RPMI8226 (cell line): ENCODE measurements around the gene FHIT.
"Not testable (repeated sequence)": the region's sequence is repeated elsewhere in the genome, so short reads cannot be mapped to it uniquely, and the experiment has no call there.

Source experiments
- DNase-seq: peaks from one replicate; pipeline ENCODE4 v3.0.0-alpha.2; 2015

The FHIT gene

DNA sequence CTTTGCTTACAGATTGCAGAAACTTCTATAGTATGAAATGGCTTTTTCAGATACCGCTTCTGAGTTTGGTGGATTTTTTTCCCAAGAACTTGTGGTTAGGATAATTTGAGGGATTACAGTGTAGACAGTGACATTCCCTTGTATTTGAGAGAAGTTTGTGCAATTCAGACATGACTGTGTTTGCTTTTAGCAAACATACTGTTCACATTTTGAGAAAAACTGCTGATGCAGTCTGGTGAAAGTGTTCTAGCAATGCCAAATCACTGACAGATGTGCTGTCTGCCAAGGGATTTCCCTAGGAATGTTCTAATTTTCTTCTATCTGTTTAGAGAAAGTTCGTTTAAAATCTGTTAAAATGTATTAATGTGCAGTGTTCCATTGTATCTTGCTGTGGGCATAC is 652.6 kb downstream of the FHIT start:
- no peak for DNase-seq

DNA sequence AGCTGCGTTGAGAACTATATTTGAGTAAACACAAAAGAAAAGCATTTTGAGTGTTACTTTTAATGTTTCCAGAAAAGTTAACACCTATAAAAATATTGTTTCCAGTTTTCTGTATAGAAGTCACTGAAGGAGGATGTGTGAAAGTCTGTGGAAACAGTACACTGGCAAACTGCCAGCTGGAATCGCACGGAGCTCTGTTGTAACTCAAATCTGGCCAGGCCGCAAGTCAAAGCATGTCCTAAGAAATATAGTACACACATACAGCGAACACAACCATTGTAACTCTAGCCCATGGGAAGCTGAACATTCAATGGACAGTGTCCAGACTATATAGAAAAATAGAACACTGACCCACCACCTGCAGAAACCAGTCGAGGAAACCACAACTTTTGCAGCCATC is 657.2 kb downstream of the FHIT start:
- no peak for DNase-seq

- no peak for DNase-seq
Observed at GRCh38 chr3:60591267-60591666, 660.0 kb downstream of the FHIT start.

DNA sequence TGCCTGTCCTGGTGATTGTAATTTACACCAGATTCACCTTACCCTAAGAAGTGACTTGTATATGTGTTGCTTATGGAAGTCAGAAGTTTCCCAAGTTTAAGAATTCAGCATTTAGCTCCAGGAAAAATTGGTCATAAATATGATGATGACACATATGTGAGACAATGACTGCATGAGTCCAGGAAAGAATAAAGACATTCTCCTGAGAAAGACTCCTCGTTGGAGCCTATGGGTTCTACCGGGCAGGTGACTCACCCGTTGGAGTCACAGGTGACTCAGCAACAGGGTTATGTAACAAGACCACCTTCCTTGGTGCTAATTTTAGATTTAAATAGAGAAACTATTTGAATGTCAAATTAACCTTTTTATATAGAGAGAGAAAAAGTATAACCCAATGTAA is 662.4 kb downstream of the FHIT start:
- no peak for DNase-seq

DNA sequence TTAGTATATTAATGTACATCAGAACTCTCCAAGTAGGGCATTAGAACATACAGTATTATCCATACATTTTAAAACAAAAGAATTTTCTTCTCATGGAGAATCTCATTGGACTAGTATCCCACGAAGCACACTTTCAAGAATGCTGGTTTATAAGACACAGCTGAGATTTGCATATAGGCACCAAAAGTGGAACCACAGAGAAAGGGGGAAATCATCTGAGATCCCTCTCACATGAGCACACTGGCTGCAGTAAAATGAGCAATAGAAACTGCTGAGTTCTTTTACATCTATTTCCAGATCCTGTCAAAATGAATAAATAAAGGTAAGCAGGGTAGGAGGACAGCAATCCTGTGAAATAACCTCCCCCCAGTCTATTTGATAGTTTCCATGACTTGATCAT is 665.3 kb downstream of the FHIT start:
- DNase-seq: no peak

DNA sequence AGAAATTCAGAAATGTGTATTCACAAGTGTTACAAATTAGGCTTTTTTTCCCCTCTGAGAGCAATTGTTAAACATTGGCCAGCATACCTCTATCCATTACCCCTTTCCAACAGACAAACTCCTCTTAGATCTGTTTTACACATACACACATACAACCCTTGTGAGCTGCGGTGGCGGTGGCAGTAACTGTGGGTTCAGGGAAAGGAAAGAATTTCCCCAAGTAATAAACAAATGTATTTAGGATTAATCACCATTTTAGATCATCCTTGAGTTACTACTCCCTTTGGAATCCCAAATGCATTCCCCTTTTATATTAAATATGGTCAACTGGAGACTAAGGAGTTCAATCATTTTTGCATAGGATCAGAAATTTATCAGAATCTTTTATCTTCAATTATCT is 667.0 kb downstream of the FHIT start:
- no peak for DNase-seq

DNA sequence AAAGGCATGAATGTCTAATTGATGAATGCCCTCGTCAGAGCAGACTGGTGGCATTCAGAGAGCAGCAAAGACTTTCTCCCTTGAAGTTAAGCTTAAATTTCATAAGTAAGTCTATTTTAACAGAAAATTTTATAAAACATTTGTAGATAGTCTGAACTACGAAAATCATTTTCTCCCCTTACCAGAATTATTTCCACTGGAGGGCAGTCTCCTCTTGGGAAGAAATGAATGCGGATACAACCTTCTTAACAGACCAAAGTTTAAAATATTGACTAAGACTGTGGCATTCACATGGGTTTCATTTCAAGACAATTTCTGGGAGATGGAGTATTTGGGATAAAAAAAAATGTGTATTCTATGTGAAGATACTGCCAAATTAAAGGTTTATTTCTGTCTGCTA is 669.0 kb downstream of the FHIT start:
- no peak for DNase-seq

GRCh38 chr3:60580809-60581208 is 670.4 kb downstream of the FHIT start:
- DNase-seq: no peak

DNA sequence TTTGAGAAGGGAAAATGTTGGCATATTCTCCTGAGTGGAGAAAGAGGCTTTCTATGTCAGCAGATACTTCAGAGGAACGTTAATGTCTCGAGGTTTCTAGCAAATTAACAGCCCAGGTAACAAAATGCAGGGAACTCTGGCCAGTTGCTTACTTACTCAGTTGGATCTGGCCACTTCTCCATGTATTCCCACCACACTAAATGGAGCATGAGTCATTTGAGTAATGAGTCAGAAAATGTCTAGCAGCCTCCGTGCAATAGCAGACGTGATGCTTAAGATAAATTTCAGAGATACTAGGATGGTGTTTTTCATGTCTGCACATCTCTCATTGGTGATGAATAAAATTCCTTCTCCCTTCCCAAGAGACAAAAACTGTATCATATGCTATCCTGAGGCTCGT is 671.5 kb downstream of the FHIT start:
- no peak for DNase-seq

- no peak for DNase-seq
Observed at GRCh38 chr3:60578936-60579335, 672.3 kb downstream of the FHIT start.

GRCh38 chr3:60577601-60578000 is 673.7 kb downstream of the FHIT start:
- no peak for DNase-seq

DNA sequence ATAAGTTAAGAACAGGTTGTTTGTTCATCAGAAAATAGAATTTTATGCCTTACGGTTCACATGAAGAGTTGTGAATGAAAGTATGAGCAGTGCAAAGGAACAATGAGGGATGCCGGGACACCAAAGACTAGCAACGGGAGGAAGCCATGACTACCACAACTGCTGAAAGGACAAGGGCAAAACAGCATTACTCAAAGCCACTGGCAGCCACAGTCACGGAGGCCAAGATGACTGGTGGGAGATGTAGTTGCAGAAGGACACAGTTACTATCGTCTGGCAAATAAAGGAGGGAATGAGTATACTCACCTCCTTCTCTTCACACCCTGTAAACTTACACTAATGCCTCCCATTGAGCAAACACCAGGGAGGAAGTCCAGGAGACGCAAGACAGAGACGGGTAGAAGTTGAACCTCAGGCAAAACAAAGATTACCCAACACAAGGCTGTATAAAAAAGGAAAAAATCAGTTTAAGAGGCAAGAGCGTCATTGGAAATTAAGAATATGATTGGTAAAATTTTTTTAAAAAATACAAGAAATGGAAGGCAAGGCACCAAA is 675.5 kb downstream of the FHIT start:
- no peak for DNase-seq

- DNase-seq: no peak
Observed at GRCh38 chr3:60574046-60574769, 677.0 kb downstream of the FHIT start.

DNA sequence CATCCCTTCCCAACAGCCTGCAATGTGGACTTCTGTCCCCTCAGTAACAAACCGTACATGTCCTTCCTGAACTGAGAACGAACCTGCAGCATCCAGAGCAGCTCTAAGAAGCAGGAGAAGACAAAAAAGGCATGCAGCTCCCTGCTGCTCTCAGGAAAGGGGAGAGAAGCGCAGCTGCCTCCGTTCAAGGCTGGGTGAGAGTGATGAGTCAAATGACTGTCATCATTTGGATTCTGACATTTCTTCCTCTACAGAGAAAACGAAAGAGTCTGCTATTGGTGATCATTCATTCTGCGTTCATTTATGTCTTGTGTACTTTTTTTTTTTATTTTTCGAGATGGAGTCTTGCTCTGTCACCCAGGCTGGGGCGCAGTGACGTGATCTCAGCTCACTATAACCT is 677.8 kb downstream of the FHIT start:
- no peak for DNase-seq

DNA sequence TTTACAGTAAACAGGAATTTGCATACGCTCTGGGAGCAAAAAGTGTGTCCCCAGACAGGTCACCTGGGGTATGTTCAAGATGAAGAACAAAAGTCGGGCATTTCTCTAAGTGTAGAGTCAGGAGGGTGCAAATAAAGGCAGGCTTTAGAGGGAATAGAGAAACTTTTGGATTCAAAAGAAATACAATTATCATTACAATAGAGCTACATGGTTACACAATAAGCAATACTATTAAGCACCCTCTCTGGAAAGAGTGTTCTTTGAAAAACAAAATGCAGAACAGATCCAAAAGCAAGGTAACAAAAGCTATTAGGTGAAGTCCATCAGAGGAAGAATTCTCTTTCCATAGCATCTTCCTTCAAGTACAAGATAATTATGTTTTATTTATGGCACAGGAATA is 679.7 kb downstream of the FHIT start:
- no peak for DNase-seq

DNA sequence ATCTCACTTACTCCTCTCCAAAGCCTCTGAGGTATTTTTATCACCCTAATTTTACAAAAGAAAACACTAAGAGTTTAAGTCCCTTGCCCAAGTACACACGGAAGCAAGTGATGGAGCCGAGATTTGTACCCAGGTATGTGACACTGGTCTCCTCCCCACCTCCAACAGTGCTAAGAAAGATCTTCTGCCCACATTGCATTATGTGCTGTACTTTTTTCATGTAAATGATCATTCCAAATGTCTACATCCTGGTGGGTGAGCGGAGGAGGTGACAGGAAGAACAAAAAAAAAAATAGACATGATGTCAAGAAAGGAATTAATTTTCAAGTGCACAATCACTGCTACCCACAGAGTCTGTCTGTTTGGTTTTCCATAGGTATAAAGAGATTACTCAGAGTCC is 694.1 kb downstream of the FHIT start:
- no peak for DNase-seq

DNA sequence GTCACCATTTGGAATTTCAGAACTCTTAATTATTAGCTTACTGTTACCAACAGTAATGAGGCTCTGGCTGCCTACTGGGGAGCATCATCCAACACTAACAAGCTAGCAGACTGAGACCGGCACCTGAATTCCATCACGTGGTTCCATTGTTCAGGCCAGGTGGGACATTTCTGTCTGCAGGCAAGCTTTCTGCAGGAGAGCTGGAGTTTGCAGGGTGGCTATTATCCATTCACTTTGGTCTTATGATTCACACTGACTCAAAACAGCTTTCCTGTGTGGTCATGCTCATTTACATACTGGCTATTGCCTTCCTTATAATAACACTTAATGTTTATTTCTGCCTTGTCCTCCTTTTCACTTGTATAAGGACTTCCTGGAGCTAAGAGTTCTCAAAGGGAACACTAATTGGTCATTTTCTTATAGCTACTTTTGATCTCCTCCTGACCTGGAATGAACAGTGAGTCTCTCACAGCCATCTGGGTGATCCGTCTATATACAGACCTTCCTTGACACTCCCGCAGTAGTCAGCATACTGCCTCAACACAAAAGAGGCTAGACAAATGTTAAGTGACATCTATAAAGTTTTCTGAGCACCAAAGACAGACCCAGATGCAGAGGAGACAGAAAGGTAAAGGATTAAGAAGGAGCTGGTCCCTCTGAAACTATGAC is 695.4 kb downstream of the FHIT start:
- DNase-seq: no peak

DNA sequence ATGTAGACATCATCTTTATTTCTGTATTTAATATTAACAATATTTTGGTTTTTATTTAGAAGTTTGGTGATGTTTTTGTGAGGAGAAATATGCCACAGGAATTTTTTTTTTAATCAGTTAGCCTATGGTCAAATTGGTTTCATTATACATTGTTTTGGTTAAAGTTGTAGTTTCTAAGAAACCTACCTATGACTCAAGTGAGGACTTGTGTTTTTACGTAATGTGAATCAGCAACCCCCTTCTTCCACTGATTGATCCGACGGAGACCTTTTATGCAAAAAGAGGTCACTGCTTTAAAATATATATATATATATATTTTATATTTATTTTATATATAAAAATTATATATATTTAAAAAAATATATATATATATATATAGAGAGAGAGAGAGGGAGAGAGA is 698.1 kb downstream of the FHIT start:
- no peak for DNase-seq

DNA sequence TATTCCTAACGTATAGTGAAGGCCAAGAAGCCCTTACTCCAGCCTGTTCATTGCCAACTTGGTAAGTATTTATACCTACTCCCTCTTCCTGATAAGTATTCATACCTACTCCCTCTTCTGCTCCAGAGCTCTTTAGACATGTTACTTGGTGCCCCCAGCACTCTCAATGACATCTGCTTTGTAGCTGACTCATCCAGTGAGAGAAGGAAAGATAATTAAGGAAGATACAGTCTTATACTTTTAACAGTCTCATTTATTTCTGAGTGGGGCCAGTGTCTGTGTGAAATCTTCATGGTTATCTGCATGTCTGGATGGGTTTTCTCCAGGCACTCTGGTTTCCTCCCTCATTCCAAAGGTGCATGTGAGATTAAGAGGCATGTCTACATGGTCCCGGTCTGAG is 698.7 kb downstream of the FHIT start:
- no peak for DNase-seq

- DNase-seq: no peak
Observed at GRCh38 chr3:60551455-60552209, 699.6 kb downstream of the FHIT start.

- no peak for DNase-seq
Observed at GRCh38 chr3:60549863-60550262, 701.4 kb downstream of the FHIT start.

DNA sequence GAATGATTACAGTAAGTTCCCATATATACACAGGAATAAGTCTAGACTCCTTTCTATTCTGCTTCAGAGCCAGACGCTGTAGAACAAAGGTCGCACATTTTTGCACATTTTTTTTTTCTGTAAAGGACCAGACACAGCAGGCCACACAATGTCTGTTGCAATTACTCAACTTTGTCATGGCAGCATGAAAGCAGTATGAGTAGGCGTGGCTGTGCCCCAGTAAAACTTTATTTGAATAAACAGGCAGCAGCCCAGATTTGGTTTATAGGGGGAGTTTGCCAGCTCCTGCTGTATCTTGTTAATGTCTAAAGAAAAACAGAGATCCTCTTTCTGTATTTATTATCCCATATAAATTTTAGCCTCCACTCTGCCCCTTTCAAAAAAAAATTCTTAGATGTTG is 708.3 kb downstream of the FHIT start:
- DNase-seq: no peak

DNA sequence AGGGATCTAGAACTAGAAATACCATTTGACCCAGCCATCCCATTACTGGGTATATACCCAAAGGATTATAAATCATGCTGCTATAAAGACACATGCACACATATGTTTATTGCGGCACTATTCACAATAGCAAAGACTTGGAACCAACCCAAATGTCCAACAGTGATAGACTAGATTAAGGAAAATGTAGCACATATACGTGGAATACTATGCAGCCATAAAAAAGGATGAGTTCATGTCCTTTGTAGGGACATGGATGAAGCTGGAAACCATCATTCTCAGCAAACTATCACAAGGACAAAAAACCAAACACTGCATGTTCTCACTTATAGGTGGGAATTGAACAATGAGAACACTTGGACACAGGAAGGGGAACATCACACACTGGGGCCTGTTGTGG is 711.9 kb downstream of the FHIT start:
- not testable (repeated sequence) for DNase-seq

DNA sequence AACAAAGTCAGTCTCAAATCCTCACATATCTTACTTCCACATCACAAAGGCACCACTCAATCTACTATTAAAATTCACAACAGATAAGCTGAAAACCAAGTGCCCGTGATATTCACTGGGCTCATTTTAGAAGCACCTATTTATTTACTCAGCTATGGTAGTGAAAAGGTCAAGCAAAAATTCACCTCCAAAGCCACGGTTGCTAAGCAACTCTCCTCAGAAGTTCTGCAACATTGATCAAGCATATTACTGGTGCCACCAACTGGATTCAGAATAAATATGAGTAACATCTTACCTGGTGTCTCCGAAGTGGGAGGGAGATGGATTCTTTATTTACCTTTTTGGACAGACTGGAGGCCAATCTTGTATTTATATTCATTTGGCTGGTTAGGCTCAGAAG is 714.8 kb downstream of the FHIT start:
- DNase-seq: no peak
